Retinal pigment epithelial cell (primary cell): ENCODE data around the gene CFAP119.

ENCODE experiments used
- DNase-seq: peaks from one replicate; pipeline ENCODE4 v3.0.0-alpha.2; 2010; ENCODE audit warnings: low read depth
- H3K4me3 ChIP-seq: 2 replicates; pipeline ENCODE4 v1.5.1; 2011; ENCODE audit warnings: mild to moderate bottlenecking, low read length, control low read depth, moderate library complexity
- TF ChIP-seq, protein P1 (sequence below): conservative IDR thresholded peaks from 2 replicates; pipeline ENCODE4 v1.5.1; 2011; ENCODE audit warnings: low read depth, low read length, control low read depth, inconsistent platforms

Gene CFAP119

GRCh38 chr16:30797670-30798309 is 35.9 kb upstream of the CFAP119 start:
- DNase-seq = no peak
- H3K4me3 ChIP-seq = no peak overlapping the region
- TF ChIP-seq, protein P1, sequence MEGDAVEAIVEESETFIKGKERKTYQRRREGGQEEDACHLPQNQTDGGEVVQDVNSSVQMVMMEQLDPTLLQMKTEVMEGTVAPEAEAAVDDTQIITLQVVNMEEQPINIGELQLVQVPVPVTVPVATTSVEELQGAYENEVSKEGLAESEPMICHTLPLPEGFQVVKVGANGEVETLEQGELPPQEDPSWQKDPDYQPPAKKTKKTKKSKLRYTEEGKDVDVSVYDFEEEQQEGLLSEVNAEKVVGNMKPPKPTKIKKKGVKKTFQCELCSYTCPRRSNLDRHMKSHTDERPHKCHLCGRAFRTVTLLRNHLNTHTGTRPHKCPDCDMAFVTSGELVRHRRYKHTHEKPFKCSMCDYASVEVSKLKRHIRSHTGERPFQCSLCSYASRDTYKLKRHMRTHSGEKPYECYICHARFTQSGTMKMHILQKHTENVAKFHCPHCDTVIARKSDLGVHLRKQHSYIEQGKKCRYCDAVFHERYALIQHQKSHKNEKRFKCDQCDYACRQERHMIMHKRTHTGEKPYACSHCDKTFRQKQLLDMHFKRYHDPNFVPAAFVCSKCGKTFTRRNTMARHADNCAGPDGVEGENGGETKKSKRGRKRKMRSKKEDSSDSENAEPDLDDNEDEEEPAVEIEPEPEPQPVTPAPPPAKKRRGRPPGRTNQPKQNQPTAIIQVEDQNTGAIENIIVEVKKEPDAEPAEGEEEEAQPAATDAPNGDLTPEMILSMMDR = no peak

DNA sequence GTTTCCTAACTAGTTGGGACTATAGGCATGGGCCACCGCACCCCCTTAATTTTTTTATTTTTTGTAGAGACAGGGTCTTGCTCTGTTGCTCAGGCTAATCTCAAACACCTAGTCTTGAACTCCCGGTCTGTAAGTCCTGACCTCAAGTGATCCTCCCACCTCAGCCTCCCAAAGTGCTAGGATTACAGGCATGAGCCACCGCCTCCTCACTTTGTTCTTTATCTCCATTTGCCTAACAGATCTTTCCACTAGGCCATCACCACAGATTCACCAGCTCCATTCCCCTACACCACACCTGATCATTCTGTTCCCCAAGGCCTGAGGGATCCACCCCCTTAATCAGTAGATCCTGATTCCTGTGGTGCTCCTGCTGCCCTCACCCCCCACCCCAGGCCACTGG is 32.8 kb upstream of the CFAP119 start:
- no peak overlapping the region for H3K4me3 ChIP-seq
- no peak for DNase-seq
- TF ChIP-seq, protein P1 = no peak

DNA sequence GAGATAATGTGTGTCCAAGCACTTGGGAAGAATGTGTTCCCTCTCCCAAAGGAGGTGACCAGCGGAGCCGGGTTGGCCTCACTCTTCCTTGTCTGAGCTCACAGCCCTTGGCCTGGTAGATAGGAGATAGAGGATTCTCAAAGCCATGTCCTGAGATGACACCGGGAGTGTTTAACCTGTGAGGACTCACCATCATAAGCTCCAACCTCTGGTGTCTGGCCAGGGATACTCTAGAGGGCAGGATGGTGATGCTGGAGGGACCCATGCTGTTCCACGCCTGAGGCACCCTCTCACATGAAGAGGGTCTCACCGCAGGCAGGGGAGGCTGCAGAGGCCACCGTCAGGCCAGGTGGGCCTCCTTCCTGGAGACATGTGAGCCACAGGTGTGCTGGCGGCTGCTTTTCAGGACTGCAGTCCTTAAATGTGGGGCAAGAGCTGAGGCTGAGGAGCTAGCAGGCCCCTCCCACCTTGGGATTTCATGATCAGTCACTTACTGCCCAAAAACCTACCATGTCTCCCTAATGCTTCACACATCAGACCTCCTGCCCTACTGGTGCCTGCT is 31.7 kb upstream of the CFAP119 start:
- H3K4me3 ChIP-seq = no peak overlapping the region
- TF ChIP-seq, protein P1 = no peak
- DNase-seq = no peak

GRCh38 chr16:30787613-30788378 is 25.9 kb upstream of the CFAP119 start:
- TF ChIP-seq, protein P1 = no peak
- DNase-seq = no peak
- H3K4me3 ChIP-seq = peak overlapping the region; percentile 93

DNA sequence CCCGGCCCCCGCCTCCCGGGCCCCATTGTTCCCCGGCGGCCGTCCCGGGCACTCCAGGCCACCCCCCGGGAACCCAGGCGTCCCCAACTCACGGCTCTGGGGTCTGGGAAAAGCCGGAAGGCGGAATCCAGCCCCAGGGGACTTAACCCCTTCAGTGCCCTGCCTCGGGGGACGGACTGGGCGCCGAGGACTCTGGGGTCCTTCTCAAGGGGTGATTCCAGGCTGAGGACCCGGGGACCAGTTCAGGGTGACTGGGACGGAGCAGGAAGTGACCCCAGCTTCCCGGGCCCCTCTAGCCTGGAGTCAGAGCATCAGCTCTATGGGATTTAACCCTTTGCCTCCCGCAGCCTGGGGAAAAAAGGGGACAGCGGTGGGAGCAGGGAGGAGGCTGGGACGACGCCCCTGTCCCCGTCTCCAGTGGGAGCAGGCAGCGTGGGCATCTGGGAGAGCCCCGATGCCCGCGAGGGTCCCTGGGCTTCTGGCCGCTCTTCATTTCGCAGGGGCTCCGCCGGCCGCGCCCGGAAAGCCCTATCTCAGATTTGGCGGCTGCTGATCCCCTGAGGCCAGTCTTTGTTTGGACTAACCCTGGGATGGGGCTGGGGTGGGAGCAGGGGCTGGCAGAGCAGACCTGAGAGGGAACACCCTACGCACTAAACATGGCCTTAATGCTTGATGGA is 25.2 kb upstream of the CFAP119 start, which contains the start of gene ZNF629:
TSS of gene ZNF629 (minus strand) at position 270 of the 677 bp plus-strand sequence. CDS start 2,723 bp downstream, outside the sequence.
- TF ChIP-seq, protein P1 = no peak
- H3K4me3 ChIP-seq = peak within 1 kb of the TSS; percentile 93
- no peak for DNase-seq

- peak overlapping the region; percentile 93 for H3K4me3 ChIP-seq
- DNase-seq = no peak
- TF ChIP-seq, protein P1 = no peak
Observed at GRCh38 chr16:30786115-30786935, 24.5 kb upstream of the CFAP119 start.
